GM23248 (cell line): Measurements from ENCODE around the gene CFP. TPM values are rescaled to one million over a fixed set of nuclear protein-coding genes. Genes with fewer than 3 reads are reported as not detected.

Source experiments
- DNase-seq: peaks from one replicate; pipeline ENCODE4 v3.0.0-alpha.2; 2015
- H2AFZ ChIP-seq: fragments of 200-600 bp; sonication (generic); 2 replicates; pipeline ENCODE4 v1.6.1; 2016; ENCODE audit warnings: antibody characterized with exemption
- H3F3A ChIP-seq: fragments of 200-600 bp; sonication (generic); 2 replicates; pipeline ENCODE4 v1.6.1; 2016; ENCODE audit warnings: mild to moderate bottlenecking, antibody characterized with exemption, mixed run types; ENCODE audit not compliant: insufficient read depth
- H3K27ac ChIP-seq: fragments of 200-600 bp; sonication (generic); 2 replicates; pipeline ENCODE4 v1.5.1; 2016; ENCODE audit warnings: mild to moderate bottlenecking
- H3K27me3 ChIP-seq: fragments of 200-600 bp; sonication (generic); replicated peaks from 2 replicates; pipeline ENCODE4 v1.6.1; 2016; ENCODE audit warnings: mild to moderate bottlenecking; ENCODE audit not compliant: insufficient read depth
- H3K36me3 ChIP-seq: fragments of 200-600 bp; sonication (generic); 2 replicates; pipeline ENCODE4 v1.6.1; 2016; ENCODE audit warnings: low read depth, mild to moderate bottlenecking
- H3K4me1 ChIP-seq: fragments of 200-600 bp; sonication (generic); 2 replicates; pipeline ENCODE4 v1.6.1; 2016; ENCODE audit warnings: mild to moderate bottlenecking; ENCODE audit not compliant: insufficient read depth
- H3K4me2 ChIP-seq: fragments of 200-600 bp; sonication (generic); one replicate; pipeline ENCODE4 v1.6.1; 2016; ENCODE audit warnings: mild to moderate bottlenecking; ENCODE audit not compliant: unreplicated experiment
- H3K4me3 ChIP-seq: fragments of 200-600 bp; sonication (generic); 2 replicates; pipeline ENCODE4 v1.5.1; 2016; ENCODE audit warnings: mild to moderate bottlenecking
- H3K79me2 ChIP-seq: fragments of 200-600 bp; sonication (generic); 2 replicates; pipeline ENCODE4 v1.6.1; 2016; ENCODE audit warnings: mild to moderate bottlenecking; ENCODE audit not compliant: insufficient read depth
- H3K9ac ChIP-seq: fragments of 200-600 bp; sonication (generic); 2 replicates; pipeline ENCODE4 v1.6.1; 2016; ENCODE audit warnings: mild to moderate bottlenecking
- H3K9me2 ChIP-seq: fragments of 200-600 bp; sonication (generic); 2 replicates; pipeline ENCODE4 v1.6.1; 2016; ENCODE audit warnings: mixed run types, mild to moderate bottlenecking, moderate library complexity; ENCODE audit not compliant: insufficient read depth
- H3K9me3 ChIP-seq: fragments of 200-600 bp; sonication (generic); one replicate; pipeline ENCODE4 v1.6.1; 2017; ENCODE audit warnings: low read depth
- H4K20me1 ChIP-seq: fragments of 200-600 bp; sonication (generic); 2 replicates; pipeline ENCODE4 v1.6.0; 2016; ENCODE audit not compliant: insufficient read depth
- EZH2 ChIP-seq: fragments of 200-600 bp; sonication (generic); IDR thresholded peaks from 2 replicates; pipeline ENCODE4 v1.6.1; 2018; ENCODE audit warnings: antibody characterized with exemption, mild to moderate bottlenecking; ENCODE audit not compliant: insufficient read depth, poor library complexity, severe bottlenecking
- EZH2phosphoT487 ChIP-seq: fragments of 200-600 bp; sonication (generic); IDR thresholded peaks from 2 replicates; pipeline ENCODE4 v1.6.1; 2018; ENCODE audit warnings: antibody characterized with exemption, moderate library complexity, mild to moderate bottlenecking, low read depth; ENCODE audit not compliant: insufficient read depth
- WGBS, 2 experiments: methylation state at CpG; one replicate each; pipeline ENCODE4 v1.1.6; 2015 to 2017; ENCODE audit warnings: low lambda C conversion rate in 2 of 2, low coverage in 1 of 2; ENCODE audit errors: missing lambda C conversion rate in 2 of 2; 5-methylcytosine and 5-hydroxymethylcytosine counted together
- in situ Hi-C: fragments of 300-500 bp; cut with MboI; formaldehyde crosslinking; loops from 2 replicates; pipeline ENCODE4 v1.15.0; 2020
- polyA plus RNA-seq: library from polyadenylated mRNA; unstranded; fragments of >200 nt; fragmentation: Nextera tagmentation; extraction: Ambion mirVana; gene quantifications from 2 replicates; pipeline ENCODE4 v1.2.1, GENCODE V29; 2016
- total RNA-seq: library from RNA; depleted of rRNA; stranded (reverse); fragments of >200 nt; shearing (Covaris generic); gene quantifications from 2 replicates; pipeline ENCODE4 v1.2.3, GENCODE V29; 2014

CFP gene
- total and polyA plus RNA-seq, 2 experiments from 2014 or later: not detected

DNA sequence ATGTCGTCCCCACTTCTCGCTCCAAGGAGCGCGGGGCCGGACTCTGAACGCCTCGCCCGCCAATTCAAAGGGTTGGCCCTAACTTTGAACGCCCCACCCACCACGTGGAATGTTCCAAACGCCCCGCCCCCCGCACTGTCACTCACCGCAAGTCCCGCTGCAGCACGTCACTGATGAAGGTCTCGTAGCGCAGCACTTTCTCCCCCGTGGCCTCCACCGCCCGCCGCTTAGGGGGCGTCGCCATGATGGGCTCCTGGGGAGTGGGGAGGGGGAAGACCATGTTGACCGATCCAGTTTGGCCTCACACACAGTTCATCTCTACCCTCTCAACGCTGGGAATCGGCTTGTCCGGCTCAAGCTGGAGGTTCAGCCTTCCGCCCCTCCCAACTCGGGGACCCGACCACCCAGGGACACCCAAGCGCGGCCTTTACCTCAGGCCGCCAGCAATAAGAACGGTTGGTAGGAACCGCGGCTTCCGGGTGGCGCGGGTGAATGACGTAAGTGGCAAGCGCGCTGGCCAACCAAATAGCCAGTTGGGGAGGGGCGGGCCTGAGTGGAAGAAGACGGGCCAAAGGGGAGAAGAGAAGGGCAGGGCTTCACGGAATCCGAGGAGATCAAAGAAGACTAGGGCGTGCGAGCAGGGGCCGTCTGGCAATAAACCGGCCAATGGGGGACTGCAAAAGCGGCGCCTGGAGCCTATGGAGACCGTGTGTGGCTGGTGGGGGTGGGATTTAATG, 29.1 kb upstream of the CFP start, which contains the start of gene UXT:
Gene UXT (minus strand): TSS at position 497 of the 737 bp plus-strand sequence. CDS start 253 bp downstream, at position 244.
- Histone ChIP-seq H3K9ac (peak within 1 kb of the TSS; percentile 99), H3K4me2 (peak within 1 kb of the TSS; percentile 83), H3K4me3 (peak within 1 kb of the TSS; percentile 98), H3K9me2 (no peaks in the 10 kb centered on the region), H3K27me3 (no peaks in the 10 kb centered on the region), H3K27ac (peak within 1 kb of the TSS; percentile 100), H2AFZ (peak within 1 kb of the TSS; percentile 84), H3K36me3 (no peaks in the 10 kb centered on the region), H3K4me1 (peaks cover 31% of the 10 kb centered on the region), H3K9me3 (no peaks in the 10 kb centered on the region), H3K79me2 (peaks cover 19% of the 10 kb centered on the region), H3F3A (peaks cover 23% of the 10 kb centered on the region; the same call in 1 of the 2 replicates), H4K20me1 (no peaks in the 10 kb centered on the region)
- no peak for TF ChIP-seq EZH2
- TF ChIP-seq EZH2phosphoT487: no peak
- in situ Hi-C loops: no loop called here
- DNase-seq: peak; percentile 95
- WGBS, 2 experiments: 1% methylated on average over 15 to 30 of the region's 54 CpGs

DNA sequence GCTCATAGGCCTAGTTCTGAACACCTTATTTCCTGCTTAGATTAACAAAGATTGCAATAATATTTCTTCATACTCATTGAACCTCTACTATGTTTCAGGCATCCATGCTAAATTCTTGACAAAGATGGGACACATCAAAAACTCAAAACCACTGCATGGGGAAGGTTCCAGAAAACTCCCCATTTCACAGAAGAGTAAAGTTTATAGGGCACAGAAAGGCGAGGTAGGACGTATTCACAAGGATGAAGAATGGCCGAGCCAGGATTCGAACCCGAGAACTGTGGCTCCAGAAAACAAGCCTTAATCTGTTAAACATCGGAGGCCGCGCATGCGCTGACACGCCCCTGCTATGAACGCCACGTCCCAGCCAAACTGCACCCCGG, 28.6 kb upstream of the CFP start:
- Histone ChIP-seq H3K27me3 (no peaks in the 10 kb centered on the region), H3F3A (peaks cover 17% of the 10 kb centered on the region; the same call in 1 of the 2 replicates), H3K4me1 (peaks cover 26% of the 10 kb centered on the region), H2AFZ (peak overlapping the region; percentile 84), H3K36me3 (no peaks in the 10 kb centered on the region), H3K27ac (peak overlapping the region; percentile 100), H3K9me2 (no peaks in the 10 kb centered on the region), H3K4me3 (peak overlapping the region; percentile 98), H3K4me2 (peak overlapping the region; percentile 81), H3K79me2 (peaks cover 19% of the 10 kb centered on the region), H3K9me3 (no peaks in the 10 kb centered on the region), H3K9ac (peak overlapping the region; percentile 99), H4K20me1 (no peaks in the 10 kb centered on the region)
- no peak for TF ChIP-seq EZH2phosphoT487
- 1% methylated on average over 12 to 13 of the region's 13 CpGs for WGBS, 2 experiments
- DNase-seq: no peak
- in situ Hi-C loops: no loop called here

DNA sequence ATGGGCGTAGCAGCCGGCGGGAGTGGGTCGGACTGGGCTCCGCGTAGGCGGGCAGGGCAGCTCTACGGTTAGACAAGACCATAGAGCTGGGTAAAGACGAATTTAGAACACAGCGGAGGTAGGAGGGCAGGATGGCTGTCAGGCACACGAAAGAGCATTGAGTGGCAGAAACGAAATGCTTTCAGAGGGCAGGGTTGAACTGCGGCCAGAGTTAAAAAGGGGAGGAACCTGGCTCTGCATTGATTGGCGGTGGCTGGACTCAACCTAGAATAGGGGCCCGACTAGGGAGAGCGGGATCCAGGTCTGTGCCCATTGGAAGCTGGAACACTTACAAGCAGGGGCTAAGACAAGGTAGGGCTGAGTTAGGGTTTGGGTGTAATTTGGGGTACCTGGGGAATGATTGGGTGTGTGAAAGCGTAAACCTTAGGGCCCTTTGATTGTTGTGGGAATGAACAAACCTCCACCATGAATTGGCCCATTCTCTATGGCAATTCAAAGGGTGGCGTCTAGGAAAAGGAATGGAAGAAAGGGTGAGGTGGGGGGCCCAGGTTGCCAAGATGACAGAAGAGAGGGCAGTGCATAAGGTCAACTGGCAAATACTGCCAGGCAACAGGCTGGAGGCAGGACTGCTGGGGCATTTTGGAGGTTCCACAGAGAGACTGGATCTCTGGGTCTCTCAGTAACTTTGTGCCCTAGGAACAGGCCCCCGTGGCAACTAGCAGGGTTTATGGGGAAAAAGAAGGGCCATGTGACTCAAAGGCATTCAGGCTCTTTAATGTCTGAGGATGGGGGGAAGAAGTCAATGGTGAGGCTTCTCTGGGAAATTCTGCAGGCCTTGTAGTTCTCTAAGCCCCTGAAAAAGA, 21.5 kb upstream of the CFP start:
- peak overlapping the region; percentile 94 for H3K27ac ChIP-seq
- in situ Hi-C loops: no loop called here
- H3F3A ChIP-seq: peaks cover 19% of the 10 kb centered on the region; the same call in 1 of the 2 replicates
- H2AFZ ChIP-seq: peak overlapping the region; percentile 49; the same call in 1 of the 2 replicates
- H3K9ac ChIP-seq: peak overlapping the region; percentile 94
- peaks cover 34% of the 10 kb centered on the region for H3K79me2 ChIP-seq
- WGBS, 2 experiments: 16 to 21% methylated on average over 14 to 18 of the region's 19 CpGs
- no peak for DNase-seq
- H3K4me3 ChIP-seq: peak overlapping the region; percentile 65
- peaks cover 9% of the 10 kb centered on the region for H3K4me1 ChIP-seq
- H3K9me2 ChIP-seq: no peaks in the 10 kb centered on the region
- H3K36me3 ChIP-seq: no peaks in the 10 kb centered on the region
- TF ChIP-seq EZH2 (no peak), EZH2phosphoT487 (no peak)
- no peaks in the 10 kb centered on the region for H3K9me3 ChIP-seq
- peak overlapping the region; percentile 65 for H3K4me2 ChIP-seq
- H3K27me3 ChIP-seq: no peaks in the 10 kb centered on the region
- H4K20me1 ChIP-seq: no peaks in the 10 kb centered on the region
